Stimulated activated CD4-positive, alpha-beta T cell treated with anti-CD3 and anti-CD28 coated beads, TNF-alpha, amount 100 ng/mL, for 24 hours (primary cell): ENCODE measurements around the gene SPATA6L.

Source experiments
- DNase-seq, 3 experiments: peaks; one replicate each; pipeline ENCODE4 v3.0.0-alpha.2; 2020; ENCODE audit warnings: low read depth in 3 of 3

SPATA6L gene

GRCh38 chr9:4550777-4551484, 115.3 kb downstream of the SPATA6L start:
- DNase-seq = no peak

- DNase-seq = no peak
Observed at GRCh38 chr9:4549751-4550295, 116.5 kb downstream of the SPATA6L start.

- DNase-seq = no peak
Observed at GRCh38 chr9:4548811-4549725, 117.2 kb downstream of the SPATA6L start.
